Adrenal gland (tissue), 5 donors: ENCODE measurements around the gene MED27.

ENCODE experiments used
- POLR2A ChIP-seq, 2 donors: fragments of 450-650 bp; IDR thresholded peaks; one replicate each; pipeline ENCODE4 v1.6.1; 2017; ENCODE audit warnings: antibody characterized with exemption in 2 of 2, mild to moderate bottlenecking in 2 of 2, moderate library complexity in 1 of 2
- TF ChIP-seq, protein P1 (sequence below), 6 experiments: fragments of 450-650 bp in 4 of 6; fragments of 200-600 bp in 2 of 6; sonication (generic) in 1 of 6; IDR thresholded peaks; 1 replicate in 5 of 6; 2 replicates in 1 of 6; pipeline versions ENCODE4 v1.5.1 to v1.8.0; 2016 to 2021; ENCODE audit warnings: antibody characterized with exemption in 6 of 6, mild to moderate bottlenecking in 2 of 6, moderate library complexity in 1 of 6
- donor health status: DM: no; HTN: no; CAD: no.

DNA sequence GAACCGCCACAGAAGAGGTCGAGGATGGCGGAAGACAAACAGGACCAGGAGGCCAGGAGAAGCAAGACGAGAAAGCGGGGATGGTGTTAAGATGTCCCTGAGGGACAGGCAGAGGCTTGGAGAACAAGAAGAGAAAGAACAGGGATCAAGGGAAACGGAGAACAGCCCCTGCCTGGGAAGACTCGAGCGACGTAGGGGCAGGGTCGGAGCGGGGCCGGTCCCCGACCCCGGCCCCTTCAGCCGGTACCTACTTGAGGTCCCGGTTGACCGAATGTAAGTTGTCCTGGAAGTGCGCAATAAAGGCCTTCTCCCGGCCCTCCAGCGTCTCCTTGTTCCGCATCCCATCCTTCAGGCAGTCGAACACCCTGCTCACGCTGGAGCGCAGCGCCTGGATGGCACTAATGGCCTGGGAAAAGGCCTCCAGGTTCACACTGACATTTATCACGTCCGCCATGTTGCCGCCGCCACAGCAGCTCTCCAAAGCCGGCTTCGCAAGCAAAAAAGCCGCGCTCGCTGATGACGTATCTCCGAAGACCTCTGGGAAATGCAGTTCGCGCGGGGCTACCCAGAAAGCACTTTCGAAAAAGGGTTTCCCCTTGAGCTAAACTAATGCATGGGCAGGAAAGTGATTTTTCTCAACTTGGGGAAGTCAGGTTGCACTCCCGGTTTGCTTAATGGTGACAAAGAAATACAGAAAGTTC, at the start of gene MED27:
- peak; percentile 27 to 42 for TF ChIP-seq POLR2A (IDR thresholded peaks at IDR 0.05)
- TF ChIP-seq, protein P1, sequence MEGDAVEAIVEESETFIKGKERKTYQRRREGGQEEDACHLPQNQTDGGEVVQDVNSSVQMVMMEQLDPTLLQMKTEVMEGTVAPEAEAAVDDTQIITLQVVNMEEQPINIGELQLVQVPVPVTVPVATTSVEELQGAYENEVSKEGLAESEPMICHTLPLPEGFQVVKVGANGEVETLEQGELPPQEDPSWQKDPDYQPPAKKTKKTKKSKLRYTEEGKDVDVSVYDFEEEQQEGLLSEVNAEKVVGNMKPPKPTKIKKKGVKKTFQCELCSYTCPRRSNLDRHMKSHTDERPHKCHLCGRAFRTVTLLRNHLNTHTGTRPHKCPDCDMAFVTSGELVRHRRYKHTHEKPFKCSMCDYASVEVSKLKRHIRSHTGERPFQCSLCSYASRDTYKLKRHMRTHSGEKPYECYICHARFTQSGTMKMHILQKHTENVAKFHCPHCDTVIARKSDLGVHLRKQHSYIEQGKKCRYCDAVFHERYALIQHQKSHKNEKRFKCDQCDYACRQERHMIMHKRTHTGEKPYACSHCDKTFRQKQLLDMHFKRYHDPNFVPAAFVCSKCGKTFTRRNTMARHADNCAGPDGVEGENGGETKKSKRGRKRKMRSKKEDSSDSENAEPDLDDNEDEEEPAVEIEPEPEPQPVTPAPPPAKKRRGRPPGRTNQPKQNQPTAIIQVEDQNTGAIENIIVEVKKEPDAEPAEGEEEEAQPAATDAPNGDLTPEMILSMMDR (IDR thresholded peaks at IDR 0.05): no peak
